ENCODE results near the gene IFT88.

Gene IFT88
- 12.4 to 13.5 (median 12.8) reads per million in 3 donors for total RNA-seq

GRCh38 chr13:20566898-20567874, at the start of gene IFT88:
IFT88 (plus strand) TSS chr13:20567157; CDS start chr13:20574386, 7,229 bp downstream.
- Histone ChIP-seq H3K4me1 (ENCODE audit: control insufficient read depth, insufficient read depth, low read length, poor library complexity, severe bottlenecking) (peaks cover 4% of the 10 kb centered on the region), H3K27ac (ENCODE audit: insufficient read depth, low read length, poor library complexity, severe bottlenecking) (peak within 1 kb of the TSS; percentile 67), H3K4me3 (ENCODE audit: insufficient read depth, low read depth, low read length, poor library complexity, severe bottlenecking) (peak within 1 kb of the TSS; percentile 70), H3K9me3 (ENCODE audit: control insufficient read depth, low read length) (no peaks in the 10 kb centered on the region), H3K27me3 (replicated peaks; ENCODE audit: control insufficient read depth, insufficient read depth, low read length, poor library complexity, severe bottlenecking) (no peaks in the 10 kb centered on the region), H3K36me3 (ENCODE audit: control insufficient read depth, insufficient read depth, low read length) (no peaks in the 10 kb centered on the region)
- peak; percentile 62 to 73 (median 71) for DNase-seq

DNA sequence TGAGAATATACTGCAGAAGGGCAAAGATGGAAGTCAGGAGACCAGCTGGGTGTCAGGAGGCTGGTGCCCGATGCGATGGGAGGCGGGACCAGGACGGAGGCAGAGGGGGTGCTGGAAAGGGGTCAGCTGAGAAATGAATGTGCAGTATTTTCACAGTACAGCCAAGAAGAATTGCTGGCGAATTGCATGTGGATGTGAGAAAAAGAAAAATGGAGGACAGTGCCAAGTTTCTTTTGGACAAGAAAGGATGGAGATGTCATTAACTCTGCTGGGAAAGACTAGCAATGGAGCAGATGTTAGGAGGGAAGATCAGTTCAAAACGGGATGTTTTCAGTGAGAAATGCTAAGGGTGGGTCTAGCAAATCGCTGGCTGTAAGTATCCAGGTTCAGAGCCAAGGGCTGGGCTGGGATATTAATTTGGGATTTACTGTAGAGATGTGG, 48.3 kb upstream of the IFT88 start:
- Histone ChIP-seq H3K4me1 (ENCODE audit: control insufficient read depth, insufficient read depth, low read length, poor library complexity, severe bottlenecking) (no peaks in the 10 kb centered on the region), H3K9me3 (ENCODE audit: control insufficient read depth, low read length) (no peaks in the 10 kb centered on the region), H3K27me3 (replicated peaks; ENCODE audit: control insufficient read depth, insufficient read depth, low read length, poor library complexity, severe bottlenecking) (no peaks in the 10 kb centered on the region), H3K4me3 (ENCODE audit: insufficient read depth, low read depth, low read length, poor library complexity, severe bottlenecking) (no peak overlapping the region), H3K27ac (ENCODE audit: insufficient read depth, low read length, poor library complexity, severe bottlenecking) (no peak overlapping the region), H3K36me3 (ENCODE audit: control insufficient read depth, insufficient read depth, low read length) (peaks cover under 1% of the 10 kb centered on the region)
- no peak for DNase-seq

GRCh38 chr13:20519875-20520274, 47.1 kb upstream of the IFT88 start:
- Histone ChIP-seq H3K4me1 (ENCODE audit: control insufficient read depth, insufficient read depth, low read length, poor library complexity, severe bottlenecking) (peaks cover 3% of the 10 kb centered on the region), H3K9me3 (ENCODE audit: control insufficient read depth, low read length) (no peaks in the 10 kb centered on the region), H3K36me3 (ENCODE audit: control insufficient read depth, insufficient read depth, low read length) (no peaks in the 10 kb centered on the region), H3K4me3 (ENCODE audit: insufficient read depth, low read depth, low read length, poor library complexity, severe bottlenecking) (no peak overlapping the region), H3K27me3 (replicated peaks; ENCODE audit: control insufficient read depth, insufficient read depth, low read length, poor library complexity, severe bottlenecking) (no peaks in the 10 kb centered on the region), H3K27ac (ENCODE audit: insufficient read depth, low read length, poor library complexity, severe bottlenecking) (no peak overlapping the region)
- no peak for DNase-seq

GRCh38 chr13:20521364-20522115, 45.4 kb upstream of the IFT88 start:
- H3K27ac ChIP-seq (ENCODE audit: insufficient read depth, low read length, poor library complexity, severe bottlenecking), result no peak overlapping the region
- DNase-seq, result no peak
- peaks cover 12% of the 10 kb centered on the region for H3K4me1 ChIP-seq (ENCODE audit: control insufficient read depth, insufficient read depth, low read length, poor library complexity, severe bottlenecking)
- no peaks in the 10 kb centered on the region for H3K9me3 ChIP-seq (ENCODE audit: control insufficient read depth, low read length)
- H3K4me3 ChIP-seq (ENCODE audit: insufficient read depth, low read depth, low read length, poor library complexity, severe bottlenecking), result no peak overlapping the region
- no peaks in the 10 kb centered on the region for H3K36me3 ChIP-seq (ENCODE audit: control insufficient read depth, insufficient read depth, low read length)
- H3K27me3 ChIP-seq (replicated peaks; ENCODE audit: control insufficient read depth, insufficient read depth, low read length, poor library complexity, severe bottlenecking), result no peaks in the 10 kb centered on the region

DNA sequence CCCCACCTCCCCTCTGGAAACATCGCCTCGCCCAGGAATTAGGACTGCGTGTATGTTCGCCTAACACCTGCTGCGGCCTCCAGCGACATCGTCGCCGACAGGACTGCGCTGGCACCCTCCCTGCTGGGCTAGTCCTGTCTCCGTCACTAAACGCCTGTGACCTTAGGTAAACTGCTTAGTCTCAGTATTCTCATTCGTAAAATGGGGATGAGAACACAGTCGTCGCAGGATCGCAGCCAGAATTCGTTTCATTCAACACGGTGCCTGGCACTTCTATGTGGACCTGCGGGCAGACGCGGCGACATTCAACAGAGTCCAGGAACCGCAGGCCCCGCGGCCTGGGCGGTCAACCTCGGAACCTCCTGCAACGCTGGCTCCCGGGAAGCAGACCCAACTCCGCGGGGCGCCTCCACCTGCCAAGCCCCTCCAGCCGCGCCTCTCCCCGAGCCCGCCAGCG, 41.8 kb upstream of the IFT88 start:
- H3K36me3 ChIP-seq (ENCODE audit: control insufficient read depth, insufficient read depth, low read length), result no peaks in the 10 kb centered on the region
- peaks cover 15% of the 10 kb centered on the region for H3K4me1 ChIP-seq (ENCODE audit: control insufficient read depth, insufficient read depth, low read length, poor library complexity, severe bottlenecking)
- DNase-seq, result peak in 1 of 3 donors; percentile 4
- H3K27me3 ChIP-seq (replicated peaks; ENCODE audit: control insufficient read depth, insufficient read depth, low read length, poor library complexity, severe bottlenecking), result no peaks in the 10 kb centered on the region
- H3K9me3 ChIP-seq (ENCODE audit: control insufficient read depth, low read length), result no peaks in the 10 kb centered on the region
- peak overlapping the region; percentile 86 for H3K4me3 ChIP-seq (ENCODE audit: insufficient read depth, low read depth, low read length, poor library complexity, severe bottlenecking)
- peak overlapping the region; percentile 56 for H3K27ac ChIP-seq (ENCODE audit: insufficient read depth, low read length, poor library complexity, severe bottlenecking)

GRCh38 chr13:20525601-20526544, 41.1 kb upstream of the IFT88 start, which contains the start of gene CRYL1:
CRYL1 (minus strand) TSS chr13:20525857; CDS start chr13:20525794, 63 bp downstream.
- Histone ChIP-seq H3K27me3 (replicated peaks; ENCODE audit: control insufficient read depth, insufficient read depth, low read length, poor library complexity, severe bottlenecking) (no peaks in the 10 kb centered on the region), H3K36me3 (ENCODE audit: control insufficient read depth, insufficient read depth, low read length) (no peaks in the 10 kb centered on the region), H3K27ac (ENCODE audit: insufficient read depth, low read length, poor library complexity, severe bottlenecking) (peak within 1 kb of the TSS; percentile 65), H3K9me3 (ENCODE audit: control insufficient read depth, low read length) (no peaks in the 10 kb centered on the region), H3K4me3 (ENCODE audit: insufficient read depth, low read depth, low read length, poor library complexity, severe bottlenecking) (peak within 1 kb of the TSS; percentile 86), H3K4me1 (ENCODE audit: control insufficient read depth, insufficient read depth, low read length, poor library complexity, severe bottlenecking) (peaks cover 15% of the 10 kb centered on the region)
- DNase-seq, result peak; percentile 52 to 66 (median 53)

DNA sequence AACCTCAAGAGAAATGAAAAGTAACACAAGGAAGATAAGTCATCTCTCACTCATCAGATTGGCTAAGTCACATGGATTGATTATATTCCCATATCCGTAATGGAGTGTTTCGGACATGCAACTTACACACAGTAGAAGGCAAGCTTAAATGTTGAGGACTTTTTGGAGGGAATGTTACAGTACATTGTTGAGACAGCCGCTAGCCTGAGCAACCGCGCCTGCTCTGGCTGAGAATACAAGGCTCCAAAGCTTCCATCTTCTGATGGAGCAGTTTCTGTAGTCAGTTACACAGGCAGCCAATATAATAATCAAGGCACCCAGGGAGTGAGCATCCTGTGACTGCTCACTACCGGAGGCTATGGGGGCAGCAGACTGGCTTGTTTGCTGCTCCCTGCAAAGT, 40.3 kb upstream of the IFT88 start:
- no peak for DNase-seq
- Histone ChIP-seq H3K36me3 (ENCODE audit: control insufficient read depth, insufficient read depth, low read length) (no peaks in the 10 kb centered on the region), H3K27ac (ENCODE audit: insufficient read depth, low read length, poor library complexity, severe bottlenecking) (peak overlapping the region; percentile 65), H3K4me3 (ENCODE audit: insufficient read depth, low read depth, low read length, poor library complexity, severe bottlenecking) (peak overlapping the region; percentile 86), H3K9me3 (ENCODE audit: control insufficient read depth, low read length) (no peaks in the 10 kb centered on the region), H3K27me3 (replicated peaks; ENCODE audit: control insufficient read depth, insufficient read depth, low read length, poor library complexity, severe bottlenecking) (no peaks in the 10 kb centered on the region), H3K4me1 (ENCODE audit: control insufficient read depth, insufficient read depth, low read length, poor library complexity, severe bottlenecking) (peaks cover 15% of the 10 kb centered on the region)

- Histone ChIP-seq H3K36me3 (ENCODE audit: control insufficient read depth, insufficient read depth, low read length) (no peaks in the 10 kb centered on the region), H3K9me3 (ENCODE audit: control insufficient read depth, low read length) (no peaks in the 10 kb centered on the region), H3K4me1 (ENCODE audit: control insufficient read depth, insufficient read depth, low read length, poor library complexity, severe bottlenecking) (peaks cover 15% of the 10 kb centered on the region), H3K27me3 (replicated peaks; ENCODE audit: control insufficient read depth, insufficient read depth, low read length, poor library complexity, severe bottlenecking) (no peaks in the 10 kb centered on the region), H3K4me3 (ENCODE audit: insufficient read depth, low read depth, low read length, poor library complexity, severe bottlenecking) (no peak overlapping the region), H3K27ac (ENCODE audit: insufficient read depth, low read length, poor library complexity, severe bottlenecking) (no peak overlapping the region)
- no peak for DNase-seq
Observed at GRCh38 chr13:20528452-20528851, 38.5 kb upstream of the IFT88 start.

GRCh38 chr13:20534038-20534608, 32.8 kb upstream of the IFT88 start:
- Histone ChIP-seq H3K36me3 (ENCODE audit: control insufficient read depth, insufficient read depth, low read length) (no peaks in the 10 kb centered on the region), H3K4me3 (ENCODE audit: insufficient read depth, low read depth, low read length, poor library complexity, severe bottlenecking) (no peak overlapping the region), H3K4me1 (ENCODE audit: control insufficient read depth, insufficient read depth, low read length, poor library complexity, severe bottlenecking) (no peaks in the 10 kb centered on the region), H3K9me3 (ENCODE audit: control insufficient read depth, low read length) (no peaks in the 10 kb centered on the region), H3K27ac (ENCODE audit: insufficient read depth, low read length, poor library complexity, severe bottlenecking) (no peak overlapping the region), H3K27me3 (replicated peaks; ENCODE audit: control insufficient read depth, insufficient read depth, low read length, poor library complexity, severe bottlenecking) (no peaks in the 10 kb centered on the region)
- DNase-seq, result no peak
